Left ventricle myocardium inferior (tissue), 1 donor: ENCODE data around the gene RBM47. TPM values are rescaled to one million over a fixed set of nuclear protein-coding genes. Genes with fewer than 3 reads are reported as not detected.

Experiments
- DNase-seq: peaks from one replicate; pipeline ENCODE4 v3.0.0-alpha.2; 2020
- H3K27ac ChIP-seq: fragments of 200-600 bp; replicated peaks from 2 replicates; pipeline ENCODE4 v1.8.0; 2021
- H3K27me3 ChIP-seq: fragments of 200-600 bp; 2 replicates; pipeline ENCODE4 v1.8.0; 2021; ENCODE audit warnings: low read depth
- H3K36me3 ChIP-seq: fragments of 200-600 bp; 2 replicates; pipeline ENCODE4 v1.8.0; 2021
- H3K4me1 ChIP-seq: fragments of 200-600 bp; 2 replicates; pipeline ENCODE4 v1.8.0; 2021
- H3K4me3 ChIP-seq: fragments of 200-600 bp; 2 replicates; pipeline ENCODE4 v1.8.0; 2021; ENCODE audit warnings: mild to moderate bottlenecking, moderate library complexity
- H3K9me3 ChIP-seq: fragments of 200-600 bp; replicated peaks from 2 replicates; pipeline ENCODE4 v1.8.0; 2021
- intact Hi-C: fragments of 100-400 bp; cut with micrococcal nuclease; formaldehyde crosslinking; loops from one replicate; pipeline ENCODE4 v1.11.0; 2022
- total RNA-seq: library from RNA; stranded (reverse); fragmentation: NEBNext Ultra II Directional; extraction: Animal tissue kit (Norgen Biotek cat#: 25700); gene quantifications from one replicate; pipeline ENCODE4 v1.2.1, GENCODE V29; 2021
- TF ChIP-seq, protein P1 (sequence below): fragments of 200-600 bp; IDR thresholded peaks from 2 replicates; pipeline ENCODE4 v1.8.0; 2021; ENCODE audit warnings: antibody characterized with exemption, mild to moderate bottlenecking, borderline replicate concordance
- donor health status: DM: no; HTN: yes; CAD: no; lungs with severe emphysema.

The RBM47 gene
- total RNA-seq, 1 donor from 2014 or later: 2.7 TPM

GRCh38 chr4:40571208-40571607 lies 58.5 kb downstream of the RBM47 start:
- TF ChIP-seq, protein P1, sequence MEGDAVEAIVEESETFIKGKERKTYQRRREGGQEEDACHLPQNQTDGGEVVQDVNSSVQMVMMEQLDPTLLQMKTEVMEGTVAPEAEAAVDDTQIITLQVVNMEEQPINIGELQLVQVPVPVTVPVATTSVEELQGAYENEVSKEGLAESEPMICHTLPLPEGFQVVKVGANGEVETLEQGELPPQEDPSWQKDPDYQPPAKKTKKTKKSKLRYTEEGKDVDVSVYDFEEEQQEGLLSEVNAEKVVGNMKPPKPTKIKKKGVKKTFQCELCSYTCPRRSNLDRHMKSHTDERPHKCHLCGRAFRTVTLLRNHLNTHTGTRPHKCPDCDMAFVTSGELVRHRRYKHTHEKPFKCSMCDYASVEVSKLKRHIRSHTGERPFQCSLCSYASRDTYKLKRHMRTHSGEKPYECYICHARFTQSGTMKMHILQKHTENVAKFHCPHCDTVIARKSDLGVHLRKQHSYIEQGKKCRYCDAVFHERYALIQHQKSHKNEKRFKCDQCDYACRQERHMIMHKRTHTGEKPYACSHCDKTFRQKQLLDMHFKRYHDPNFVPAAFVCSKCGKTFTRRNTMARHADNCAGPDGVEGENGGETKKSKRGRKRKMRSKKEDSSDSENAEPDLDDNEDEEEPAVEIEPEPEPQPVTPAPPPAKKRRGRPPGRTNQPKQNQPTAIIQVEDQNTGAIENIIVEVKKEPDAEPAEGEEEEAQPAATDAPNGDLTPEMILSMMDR: no peak
- intact Hi-C loops: no loop called here
- no peaks in the 10 kb centered on the region for H3K4me1 ChIP-seq
- DNase-seq: no peak
- H3K36me3 ChIP-seq: no peaks in the 10 kb centered on the region
- no peak overlapping the region for H3K27ac ChIP-seq
- no peak overlapping the region for H3K4me3 ChIP-seq
- H3K9me3 ChIP-seq: no peaks in the 10 kb centered on the region
- peaks cover 26% of the 10 kb centered on the region for H3K27me3 ChIP-seq

DNA sequence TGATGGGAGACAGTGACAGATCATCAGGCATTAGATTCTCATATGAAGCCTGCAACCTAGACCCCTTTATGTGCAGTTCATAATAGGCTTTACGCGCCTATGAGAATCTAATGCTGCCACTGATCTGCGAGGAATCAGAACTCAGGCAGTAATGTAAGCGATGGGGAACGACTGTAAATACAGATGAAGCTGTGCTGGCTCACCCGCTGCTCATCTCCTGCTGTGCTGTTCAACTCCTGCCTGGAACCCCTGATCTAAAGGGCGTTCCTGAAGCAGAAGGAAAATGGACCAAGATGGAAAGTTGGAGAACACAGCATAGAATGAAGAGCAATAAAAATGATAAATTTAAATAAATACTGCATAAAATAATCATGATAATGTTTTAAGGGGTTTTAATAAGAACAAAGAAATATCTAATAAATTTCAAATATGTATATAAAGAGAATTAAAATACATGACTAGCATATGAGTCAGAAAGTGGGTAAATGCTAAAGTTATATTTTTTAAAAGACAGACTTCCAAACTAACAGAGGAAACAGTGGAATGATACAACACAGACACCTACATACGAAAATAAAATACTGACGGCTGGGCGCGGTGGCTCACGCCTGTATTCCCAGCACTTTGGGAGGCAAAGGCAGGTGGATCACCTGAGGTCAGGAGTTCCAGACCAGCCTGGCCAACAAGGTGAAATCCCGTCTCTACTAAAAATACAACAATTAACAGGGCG lies 59.2 kb downstream of the RBM47 start:
- H3K36me3 ChIP-seq: no peaks in the 10 kb centered on the region
- no peaks in the 10 kb centered on the region for H3K4me1 ChIP-seq
- no peak overlapping the region for H3K4me3 ChIP-seq
- peaks cover 26% of the 10 kb centered on the region for H3K27me3 ChIP-seq
- no peaks in the 10 kb centered on the region for H3K9me3 ChIP-seq
- intact Hi-C loops: no loop called here
- no peak for DNase-seq
- TF ChIP-seq, protein P1: no peak
- H3K27ac ChIP-seq: no peak overlapping the region

DNA sequence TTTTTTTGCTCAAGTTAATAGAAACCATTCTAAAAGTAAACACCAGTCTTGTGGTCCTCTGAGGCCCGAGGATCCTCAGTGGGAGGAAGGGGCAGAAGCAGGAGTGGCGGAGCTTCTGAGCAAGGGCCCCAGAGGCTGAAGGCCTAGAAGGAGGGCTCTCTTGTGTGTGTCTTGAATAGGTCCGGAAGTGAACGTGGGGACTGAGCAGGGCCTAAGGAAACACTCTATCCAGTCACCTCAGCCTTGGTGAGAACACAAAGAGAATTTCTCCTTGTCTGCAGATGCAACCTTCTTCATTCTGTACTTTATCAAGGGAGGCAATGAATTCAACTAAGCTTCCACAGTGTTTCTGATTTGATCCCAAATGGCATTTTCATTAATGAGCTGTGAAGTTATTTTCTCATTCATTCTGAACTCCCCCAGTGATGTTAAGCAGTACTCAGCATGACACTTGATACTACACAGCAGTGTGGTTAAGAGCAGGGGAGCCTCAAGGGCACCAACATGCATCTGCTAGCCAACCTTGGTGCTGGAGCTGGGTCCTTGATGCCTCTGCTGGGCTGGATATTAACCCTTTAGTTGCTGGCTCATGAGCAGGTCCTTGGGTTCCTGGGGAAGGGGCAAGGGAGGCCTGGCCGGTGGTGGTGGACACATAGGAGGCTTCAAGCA lies 64.7 kb downstream of the RBM47 start:
- Histone ChIP-seq H3K4me1 (no peaks in the 10 kb centered on the region), H3K27ac (no peak overlapping the region), H3K4me3 (no peak overlapping the region), H3K27me3 (peaks cover 15% of the 10 kb centered on the region), H3K36me3 (no peaks in the 10 kb centered on the region), H3K9me3 (no peaks in the 10 kb centered on the region)
- intact Hi-C loops: no loop called here
- no peak for DNase-seq
- TF ChIP-seq, protein P1: no peak

DNA sequence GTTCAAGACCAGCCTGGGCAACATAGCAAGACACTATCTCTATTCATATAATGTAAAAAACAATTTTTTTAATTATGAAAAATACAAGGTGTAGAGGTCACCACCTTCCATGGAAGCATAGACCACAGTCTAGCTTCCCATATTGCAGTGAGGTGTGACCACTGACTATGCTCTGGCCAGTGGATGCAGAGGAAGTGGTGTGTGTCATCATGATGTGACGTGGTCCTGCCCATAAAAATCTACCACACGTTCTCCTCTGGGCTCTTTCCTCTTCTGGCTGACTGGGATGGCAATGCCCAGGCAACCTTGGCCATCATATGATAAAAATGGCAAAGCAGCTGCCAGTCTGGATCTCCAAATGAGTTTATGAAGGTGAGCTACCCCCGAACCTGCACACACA lies 65.7 kb downstream of the RBM47 start:
- Histone ChIP-seq H3K27me3 (peaks cover 9% of the 10 kb centered on the region), H3K36me3 (no peaks in the 10 kb centered on the region), H3K4me1 (no peaks in the 10 kb centered on the region), H3K9me3 (no peaks in the 10 kb centered on the region), H3K27ac (no peak overlapping the region), H3K4me3 (no peak overlapping the region)
- DNase-seq: no peak
- intact Hi-C loops: no loop called here
- TF ChIP-seq, protein P1: no peak

- no peak overlapping the region for H3K4me3 ChIP-seq
- DNase-seq: no peak
- peaks cover 9% of the 10 kb centered on the region for H3K27me3 ChIP-seq
- H3K9me3 ChIP-seq: no peaks in the 10 kb centered on the region
- TF ChIP-seq, protein P1: no peak
- H3K36me3 ChIP-seq: no peaks in the 10 kb centered on the region
- intact Hi-C loops: no loop called here
- no peak overlapping the region for H3K27ac ChIP-seq
- no peaks in the 10 kb centered on the region for H3K4me1 ChIP-seq
Observed at GRCh38 chr4:40563401-40563800, 66.3 kb downstream of the RBM47 start.
